ENCODE results near the gene ZNF211. TPM values are rescaled to one million over a fixed set of nuclear protein-coding genes. Genes with fewer than 3 reads are reported as not detected.

ZNF211 gene
- total RNA-seq, 1 experiment from 2014 or later, result 6.7 TPM

GRCh38 chr19:57664269-57665127, 31.5 kb downstream of the ZNF211 start:
- no peaks in the 10 kb centered on the region for H3K79me2 ChIP-seq (ENCODE audit: insufficient read depth, low read length)
- H3K27me3 ChIP-seq (ENCODE audit: insufficient read depth, low read length), result no peaks in the 10 kb centered on the region
- no peak overlapping the region for H3K27ac ChIP-seq (ENCODE audit: low read depth, low read length)
- CTCF ChIA-PET, result no interaction called here
- no peaks in the 10 kb centered on the region for H4K20me1 ChIP-seq (ENCODE audit: insufficient read depth)
- RAD21 ChIA-PET (ENCODE audit: low non-redundant PET in 1 of 2, low total read pairs in 2 of 2, uncharacterized antibody in 2 of 2, unreplicated experiment in 2 of 2), result no interaction called here
- H3K9me2 ChIP-seq (ENCODE audit: insufficient read depth), result no peaks in the 10 kb centered on the region
- no TSS peak for BruUV-seq (replicated peaks)
- TF ChIP-seq JUND (IDR thresholded peaks at IDR 0.05) (no peak), POLR2AphosphoS5 (IDR thresholded peaks at IDR 0.05; ENCODE audit: low read depth, low read length) (no peak), ZFX (IDR thresholded peaks at IDR 0.05) (no peak), POLR2A (IDR thresholded peaks at IDR 0.05; ENCODE audit: borderline replicate concordance, extremely low read depth, insufficient read depth, insufficient read length) (no peak), RAD21 (IDR thresholded peaks at IDR 0.05; ENCODE audit: low read depth) (no peak), ATF3 (IDR thresholded peaks at IDR 0.05) (no peak), CBX3 (IDR thresholded peaks at IDR 0.05; ENCODE audit: low read depth) (no peak), EGR1 (IDR thresholded peaks at IDR 0.05; ENCODE audit: low read depth) (no peak), ZBTB33 (IDR thresholded peaks at IDR 0.05; ENCODE audit: extremely low read depth, insufficient replicate concordance, low read length) (no peak), CTCF (IDR thresholded peaks at IDR 0.05 in 2 of 3, conservative IDR thresholded peaks at IDR 0.05 in 1 of 3; ENCODE audit: borderline replicate concordance in 1 of 3, insufficient read depth in 1 of 3, low read depth in 2 of 3, low read length in 2 of 3) (no peak), SP1 (IDR thresholded peaks at IDR 0.05; ENCODE audit: low read depth) (no peak), EZH2 (IDR thresholded peaks at IDR 0.05) (no peak), ZNF274 (IDR thresholded peaks at IDR 0.05; ENCODE audit: low read depth, low read length) (no peak), SRF (IDR thresholded peaks at IDR 0.05; ENCODE audit: low read depth) (no peak), TCF7L2 (IDR thresholded peaks at IDR 0.05; ENCODE audit: borderline replicate concordance, extremely low read depth, insufficient read depth, insufficient read length) (no peak), MAX (IDR thresholded peaks at IDR 0.05) (no peak), ELF1 (IDR thresholded peaks at IDR 0.05; ENCODE audit: borderline replicate concordance, low read depth) (no peak)
- TF ChIP-seq, protein P1, sequence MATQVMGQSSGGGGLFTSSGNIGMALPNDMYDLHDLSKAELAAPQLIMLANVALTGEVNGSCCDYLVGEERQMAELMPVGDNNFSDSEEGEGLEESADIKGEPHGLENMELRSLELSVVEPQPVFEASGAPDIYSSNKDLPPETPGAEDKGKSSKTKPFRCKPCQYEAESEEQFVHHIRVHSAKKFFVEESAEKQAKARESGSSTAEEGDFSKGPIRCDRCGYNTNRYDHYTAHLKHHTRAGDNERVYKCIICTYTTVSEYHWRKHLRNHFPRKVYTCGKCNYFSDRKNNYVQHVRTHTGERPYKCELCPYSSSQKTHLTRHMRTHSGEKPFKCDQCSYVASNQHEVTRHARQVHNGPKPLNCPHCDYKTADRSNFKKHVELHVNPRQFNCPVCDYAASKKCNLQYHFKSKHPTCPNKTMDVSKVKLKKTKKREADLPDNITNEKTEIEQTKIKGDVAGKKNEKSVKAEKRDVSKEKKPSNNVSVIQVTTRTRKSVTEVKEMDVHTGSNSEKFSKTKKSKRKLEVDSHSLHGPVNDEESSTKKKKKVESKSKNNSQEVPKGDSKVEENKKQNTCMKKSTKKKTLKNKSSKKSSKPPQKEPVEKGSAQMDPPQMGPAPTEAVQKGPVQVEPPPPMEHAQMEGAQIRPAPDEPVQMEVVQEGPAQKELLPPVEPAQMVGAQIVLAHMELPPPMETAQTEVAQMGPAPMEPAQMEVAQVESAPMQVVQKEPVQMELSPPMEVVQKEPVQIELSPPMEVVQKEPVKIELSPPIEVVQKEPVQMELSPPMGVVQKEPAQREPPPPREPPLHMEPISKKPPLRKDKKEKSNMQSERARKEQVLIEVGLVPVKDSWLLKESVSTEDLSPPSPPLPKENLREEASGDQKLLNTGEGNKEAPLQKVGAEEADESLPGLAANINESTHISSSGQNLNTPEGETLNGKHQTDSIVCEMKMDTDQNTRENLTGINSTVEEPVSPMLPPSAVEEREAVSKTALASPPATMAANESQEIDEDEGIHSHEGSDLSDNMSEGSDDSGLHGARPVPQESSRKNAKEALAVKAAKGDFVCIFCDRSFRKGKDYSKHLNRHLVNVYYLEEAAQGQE (IDR thresholded peaks at IDR 0.05; ENCODE audit: low read depth), result no peak
- no peaks in the 10 kb centered on the region for H3K9me3 ChIP-seq (ENCODE audit: control insufficient read depth in 1 of 2, insufficient read depth in 1 of 2, low read depth in 1 of 2, low read length in 2 of 2)
- no peak for ATAC-seq
- no peaks in the 10 kb centered on the region for H3K4me1 ChIP-seq (ENCODE audit: control insufficient read depth in 1 of 2, insufficient read depth in 2 of 2, low read length in 2 of 2)
- no peak overlapping the region for H2AFZ ChIP-seq (ENCODE audit: low read depth, low read length, poor library complexity, severe bottlenecking)
- H3K4me3 ChIP-seq (replicated peaks in 1 of 2; ENCODE audit: low read depth in 1 of 2, low read length in 2 of 2), result no peak overlapping the region
- POLR2A ChIA-PET, result no interaction called here
- no peak overlapping the region for H3K9ac ChIP-seq (ENCODE audit: low read length)
- H3K36me3 ChIP-seq (ENCODE audit: control insufficient read depth in 1 of 2, insufficient read depth in 2 of 2, low read length in 2 of 2), result no peaks in the 10 kb centered on the region
- DNase-seq (ENCODE audit: low read depth, low spot score), result no peak
- intact Hi-C loops (cut with micrococcal nuclease), result no loop called here
- no peak overlapping the region for H3K4me2 ChIP-seq (ENCODE audit: low read length)

Measured in HCT116 (cell line).